Lower lobe of right lung (tissue), 2 donors: ENCODE measurements around the gene LRRFIP1. TPM values are rescaled to one million over a fixed set of nuclear protein-coding genes. Genes with fewer than 3 reads are reported as not detected.
A peak's percentile ranks its signal among the peaks of the same experiment; 100 is the strongest.

Source experiments
- ATAC-seq, 2 donors: fragments of 200-7000 bp; cut with Tn5 transposase; one replicate each; pipeline ENCODE4 v1.9.1; 2020 to 2022; ENCODE audit warnings: mild to moderate bottlenecking in 2 of 2, moderate library complexity in 2 of 2
- DNase-seq: peaks from one replicate; pipeline ENCODE4 v3.0.0-alpha.2; 2020
- H3K27ac ChIP-seq: fragments of 200-600 bp; one replicate; pipeline ENCODE4 v1.8.0; 2022
- H3K27me3 ChIP-seq: fragments of 200-600 bp; one replicate; pipeline ENCODE4 v1.8.0; 2022; ENCODE audit warnings: low read depth
- H3K36me3 ChIP-seq: fragments of 200-600 bp; one replicate; pipeline ENCODE4 v1.8.0; 2022; ENCODE audit warnings: mild to moderate bottlenecking
- H3K4me1 ChIP-seq: fragments of 200-600 bp; one replicate; pipeline ENCODE4 v1.8.0; 2022
- H3K4me3 ChIP-seq: fragments of 200-600 bp; one replicate; pipeline ENCODE4 v1.8.0; 2022; ENCODE audit warnings: mild to moderate bottlenecking
- H3K9me3 ChIP-seq: fragments of 200-600 bp; one replicate; pipeline ENCODE4 v1.8.0; 2022
- CTCF ChIP-seq: fragments of 200-600 bp; IDR thresholded peaks from one replicate; pipeline ENCODE4 v1.8.0; 2022; ENCODE audit warnings: antibody characterized with exemption, mild to moderate bottlenecking
- intact Hi-C: fragments of 100-400 bp; cut with DNase I; formaldehyde crosslinking; loops from one replicate; pipeline ENCODE4 v1.11.0; 2022
- total RNA-seq: library from RNA; stranded (reverse); fragmentation: NEBNext Ultra II Directional; extraction: Animal tissue kit (Norgen Biotek cat#: 25700); gene quantifications from one replicate; pipeline ENCODE4 v1.2.1, GENCODE V29; 2021
- donor health status: DM: no; HTN: yes; CAD: no; lungs with severe emphysema.

LRRFIP1 gene
- total RNA-seq, 1 donor from 2014 or later, result 180 TPM

GRCh38 chr2:237668440-237668839 lies 41.1 kb downstream of the LRRFIP1 start:
- Histone ChIP-seq H3K4me3 (no peak overlapping the region), H3K9me3 (no peaks in the 10 kb centered on the region), H3K27ac (no peak overlapping the region), H3K4me1 (peaks cover 12% of the 10 kb centered on the region), H3K27me3 (no peaks in the 10 kb centered on the region), H3K36me3 (no peaks in the 10 kb centered on the region)
- DNase-seq, result no peak
- intact Hi-C loops, result no loop called here
- no peak for ATAC-seq
- TF ChIP-seq CTCF, result no peak

- Histone ChIP-seq H3K4me3 (no peak overlapping the region), H3K4me1 (peaks cover 17% of the 10 kb centered on the region), H3K27ac (no peak overlapping the region), H3K9me3 (no peaks in the 10 kb centered on the region), H3K27me3 (no peaks in the 10 kb centered on the region), H3K36me3 (no peaks in the 10 kb centered on the region)
- ATAC-seq (no peak), DNase-seq (no peak)
- TF ChIP-seq CTCF, result no peak
- intact Hi-C loops, result no loop called here
Measured at GRCh38 chr2:237669283-237669627, 41.9 kb downstream of the LRRFIP1 start.

GRCh38 chr2:237669628-237670392 lies 42.4 kb downstream of the LRRFIP1 start:
- ATAC-seq, result peak; percentile 26 to 52
- Histone ChIP-seq H3K27ac (peak overlapping the region; percentile 56), H3K4me1 (peaks cover 23% of the 10 kb centered on the region), H3K36me3 (no peaks in the 10 kb centered on the region), H3K9me3 (no peaks in the 10 kb centered on the region), H3K27me3 (no peaks in the 10 kb centered on the region), H3K4me3 (no peak overlapping the region)
- intact Hi-C loops, result loop anchor here (10.0 kb wide), 1 partner anchor 75 kb away; no protein-coding TSS in a partner anchor
- TF ChIP-seq CTCF, result no peak
- DNase-seq, result no peak

- Histone ChIP-seq H3K36me3 (no peaks in the 10 kb centered on the region), H3K4me3 (no peak overlapping the region), H3K27ac (peak overlapping the region; percentile 56), H3K4me1 (peaks cover 31% of the 10 kb centered on the region), H3K9me3 (no peaks in the 10 kb centered on the region), H3K27me3 (no peaks in the 10 kb centered on the region)
- DNase-seq, result no peak
- TF ChIP-seq CTCF, result no peak
- ATAC-seq, result no peak
- intact Hi-C loops, result loop anchor here (10.0 kb wide), 1 partner anchor 74 kb away; no protein-coding TSS in a partner anchor
Measured at GRCh38 chr2:237670641-237671040, 43.3 kb downstream of the LRRFIP1 start.

GRCh38 chr2:237671466-237672138 lies 44.2 kb downstream of the LRRFIP1 start:
- Histone ChIP-seq H3K27me3 (no peaks in the 10 kb centered on the region), H3K4me3 (no peak overlapping the region), H3K9me3 (no peaks in the 10 kb centered on the region), H3K27ac (no peak overlapping the region), H3K36me3 (no peaks in the 10 kb centered on the region), H3K4me1 (peaks cover 41% of the 10 kb centered on the region)
- ATAC-seq (no peak), DNase-seq (no peak)
- TF ChIP-seq CTCF, result no peak
- intact Hi-C loops, result loop anchor here (10.0 kb wide), 1 partner anchor 73 kb away; no protein-coding TSS in a partner anchor
